WTC11 (cell line): ENCODE results near the gene ZNF804A.

Experiments
- JUN ChIP-seq: sonication (generic); formaldehyde crosslinking; IDR thresholded peaks from 2 replicates; pipeline ENCODE4 v1.8.0; 2023; ENCODE audit warnings: mild to moderate bottlenecking, missing genetic modification reagents
- KAT7 ChIP-seq: sonication (generic); formaldehyde crosslinking; IDR thresholded peaks from 2 replicates; pipeline ENCODE4 v1.8.1; 2023; ENCODE audit warnings: missing genetic modification reagents, mild to moderate bottlenecking, borderline replicate concordance
- NR3C1 ChIP-seq: sonication (generic); formaldehyde crosslinking; conservative IDR thresholded peaks from 2 replicates; pipeline ENCODE4 v1.8.1; 2023; ENCODE audit warnings: low read depth, mild to moderate bottlenecking, missing genetic modification reagents
- SP1 ChIP-seq: sonication (generic); formaldehyde crosslinking; conservative IDR thresholded peaks from 2 replicates; pipeline ENCODE4 v1.8.1; 2022; ENCODE audit warnings: missing genetic modification reagents
- TCF7 ChIP-seq: sonication (generic); formaldehyde crosslinking; IDR thresholded peaks from 2 replicates; pipeline ENCODE4 v1.8.0; 2022; ENCODE audit warnings: mild to moderate bottlenecking, low read depth, missing genetic modification reagents, moderate library complexity
- TEAD4 ChIP-seq: sonication (generic); formaldehyde crosslinking; IDR thresholded peaks from 2 replicates; pipeline ENCODE4 v1.8.0; 2022; ENCODE audit warnings: mild to moderate bottlenecking, missing genetic modification reagents
- ZBTB21 ChIP-seq: sonication (generic); formaldehyde crosslinking; IDR thresholded peaks from 2 replicates; pipeline ENCODE4 v1.8.1; 2023; ENCODE audit warnings: mild to moderate bottlenecking, missing genetic modification reagents, borderline replicate concordance
- TF ChIP-seq, protein P1 (sequence below): sonication (generic); formaldehyde crosslinking; IDR thresholded peaks from 2 replicates; pipeline ENCODE4 v1.8.1; 2022; ENCODE audit warnings: low read depth, mild to moderate bottlenecking, moderate library complexity, missing genetic modification reagents, borderline replicate concordance
- TF ChIP-seq, protein P2 (sequence below): fragments of 200-600 bp; IDR thresholded peaks from 2 replicates; pipeline ENCODE4 v1.8.0; 2022; ENCODE audit warnings: antibody characterized with exemption
- TF ChIP-seq, protein P3 (sequence below): fragments of 250-450 bp; sonication (Bioruptor Pico); IDR thresholded peaks from 2 replicates; pipeline ENCODE4 v1.8.0; 2021; ENCODE audit warnings: mild to moderate bottlenecking
- TF ChIP-seq, protein P4 (sequence below): sonication (generic); formaldehyde crosslinking; conservative IDR thresholded peaks from 2 replicates; pipeline ENCODE4 v1.8.1; 2023; ENCODE audit warnings: mild to moderate bottlenecking, low read depth, missing genetic modification reagents, moderate library complexity

DNA sequence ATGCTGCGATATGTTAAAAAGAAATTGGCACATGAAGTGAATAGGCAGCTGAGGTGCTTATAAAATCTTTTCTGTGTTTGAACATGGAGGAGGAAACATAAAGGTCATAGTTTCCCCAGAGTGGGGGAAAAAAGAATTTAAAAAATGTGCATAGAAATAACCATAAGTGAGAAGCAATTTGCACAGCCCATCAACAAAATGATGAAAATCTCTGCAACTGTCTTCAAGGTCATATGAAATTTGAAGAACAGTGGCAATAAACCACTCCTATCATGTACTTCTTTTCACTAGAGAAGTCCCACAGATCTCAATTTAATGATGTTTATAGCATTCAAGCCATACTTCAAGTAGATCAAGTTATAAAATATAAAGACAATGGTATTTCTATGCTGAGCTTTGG is 46.7 kb upstream of the ZNF804A start:
- no peak for TF ChIP-seq SP1 (CRISPR knock-in tag)
- TF ChIP-seq KAT7 (CRISPR knock-in tag) = no peak
- no peak for TF ChIP-seq NR3C1 (CRISPR knock-in tag)
- no peak for TF ChIP-seq TCF7 (CRISPR knock-in tag)
- TF ChIP-seq, protein P1, sequence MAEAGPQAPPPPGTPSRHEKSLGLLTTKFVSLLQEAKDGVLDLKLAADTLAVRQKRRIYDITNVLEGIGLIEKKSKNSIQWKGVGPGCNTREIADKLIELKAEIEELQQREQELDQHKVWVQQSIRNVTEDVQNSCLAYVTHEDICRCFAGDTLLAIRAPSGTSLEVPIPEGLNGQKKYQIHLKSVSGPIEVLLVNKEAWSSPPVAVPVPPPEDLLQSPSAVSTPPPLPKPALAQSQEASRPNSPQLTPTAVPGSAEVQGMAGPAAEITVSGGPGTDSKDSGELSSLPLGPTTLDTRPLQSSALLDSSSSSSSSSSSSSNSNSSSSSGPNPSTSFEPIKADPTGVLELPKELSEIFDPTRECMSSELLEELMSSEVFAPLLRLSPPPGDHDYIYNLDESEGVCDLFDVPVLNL (CRISPR knock-in tag) = no peak
- no peak for TF ChIP-seq TEAD4
- no peak for TF ChIP-seq ZBTB21 (CRISPR knock-in tag)
- TF ChIP-seq, protein P2, sequence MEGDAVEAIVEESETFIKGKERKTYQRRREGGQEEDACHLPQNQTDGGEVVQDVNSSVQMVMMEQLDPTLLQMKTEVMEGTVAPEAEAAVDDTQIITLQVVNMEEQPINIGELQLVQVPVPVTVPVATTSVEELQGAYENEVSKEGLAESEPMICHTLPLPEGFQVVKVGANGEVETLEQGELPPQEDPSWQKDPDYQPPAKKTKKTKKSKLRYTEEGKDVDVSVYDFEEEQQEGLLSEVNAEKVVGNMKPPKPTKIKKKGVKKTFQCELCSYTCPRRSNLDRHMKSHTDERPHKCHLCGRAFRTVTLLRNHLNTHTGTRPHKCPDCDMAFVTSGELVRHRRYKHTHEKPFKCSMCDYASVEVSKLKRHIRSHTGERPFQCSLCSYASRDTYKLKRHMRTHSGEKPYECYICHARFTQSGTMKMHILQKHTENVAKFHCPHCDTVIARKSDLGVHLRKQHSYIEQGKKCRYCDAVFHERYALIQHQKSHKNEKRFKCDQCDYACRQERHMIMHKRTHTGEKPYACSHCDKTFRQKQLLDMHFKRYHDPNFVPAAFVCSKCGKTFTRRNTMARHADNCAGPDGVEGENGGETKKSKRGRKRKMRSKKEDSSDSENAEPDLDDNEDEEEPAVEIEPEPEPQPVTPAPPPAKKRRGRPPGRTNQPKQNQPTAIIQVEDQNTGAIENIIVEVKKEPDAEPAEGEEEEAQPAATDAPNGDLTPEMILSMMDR = no peak
- TF ChIP-seq, protein P3, sequence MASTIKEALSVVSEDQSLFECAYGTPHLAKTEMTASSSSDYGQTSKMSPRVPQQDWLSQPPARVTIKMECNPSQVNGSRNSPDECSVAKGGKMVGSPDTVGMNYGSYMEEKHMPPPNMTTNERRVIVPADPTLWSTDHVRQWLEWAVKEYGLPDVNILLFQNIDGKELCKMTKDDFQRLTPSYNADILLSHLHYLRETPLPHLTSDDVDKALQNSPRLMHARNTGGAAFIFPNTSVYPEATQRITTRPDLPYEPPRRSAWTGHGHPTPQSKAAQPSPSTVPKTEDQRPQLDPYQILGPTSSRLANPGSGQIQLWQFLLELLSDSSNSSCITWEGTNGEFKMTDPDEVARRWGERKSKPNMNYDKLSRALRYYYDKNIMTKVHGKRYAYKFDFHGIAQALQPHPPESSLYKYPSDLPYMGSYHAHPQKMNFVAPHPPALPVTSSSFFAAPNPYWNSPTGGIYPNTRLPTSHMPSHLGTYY = no peak
- TF ChIP-seq, protein P4, sequence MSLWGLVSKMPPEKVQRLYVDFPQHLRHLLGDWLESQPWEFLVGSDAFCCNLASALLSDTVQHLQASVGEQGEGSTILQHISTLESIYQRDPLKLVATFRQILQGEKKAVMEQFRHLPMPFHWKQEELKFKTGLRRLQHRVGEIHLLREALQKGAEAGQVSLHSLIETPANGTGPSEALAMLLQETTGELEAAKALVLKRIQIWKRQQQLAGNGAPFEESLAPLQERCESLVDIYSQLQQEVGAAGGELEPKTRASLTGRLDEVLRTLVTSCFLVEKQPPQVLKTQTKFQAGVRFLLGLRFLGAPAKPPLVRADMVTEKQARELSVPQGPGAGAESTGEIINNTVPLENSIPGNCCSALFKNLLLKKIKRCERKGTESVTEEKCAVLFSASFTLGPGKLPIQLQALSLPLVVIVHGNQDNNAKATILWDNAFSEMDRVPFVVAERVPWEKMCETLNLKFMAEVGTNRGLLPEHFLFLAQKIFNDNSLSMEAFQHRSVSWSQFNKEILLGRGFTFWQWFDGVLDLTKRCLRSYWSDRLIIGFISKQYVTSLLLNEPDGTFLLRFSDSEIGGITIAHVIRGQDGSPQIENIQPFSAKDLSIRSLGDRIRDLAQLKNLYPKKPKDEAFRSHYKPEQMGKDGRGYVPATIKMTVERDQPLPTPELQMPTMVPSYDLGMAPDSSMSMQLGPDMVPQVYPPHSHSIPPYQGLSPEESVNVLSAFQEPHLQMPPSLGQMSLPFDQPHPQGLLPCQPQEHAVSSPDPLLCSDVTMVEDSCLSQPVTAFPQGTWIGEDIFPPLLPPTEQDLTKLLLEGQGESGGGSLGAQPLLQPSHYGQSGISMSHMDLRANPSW = no peak
- TF ChIP-seq JUN (CRISPR knock-in tag) = no peak
